HFF-Myc (cell line): ENCODE results near the gene GTPBP3.

ENCODE experiments used
- DNase-seq: peaks from one replicate; pipeline ENCODE4 v3.0.0-alpha.2; 2011; ENCODE audit warnings: low read depth; ENCODE audit errors: extremely low read depth
- H3K4me3 ChIP-seq: replicated peaks from 2 replicates; pipeline ENCODE4 v1.5.1; 2011; ENCODE audit warnings: low read depth, mild to moderate bottlenecking, control low read depth, low read length
- TF ChIP-seq, protein P1 (sequence below): IDR thresholded peaks from 2 replicates; pipeline ENCODE4 v1.5.1; 2012; ENCODE audit warnings: mild to moderate bottlenecking, low read depth, low read length, control low read depth; ENCODE audit errors: missing control alignments

Gene GTPBP3

DNA sequence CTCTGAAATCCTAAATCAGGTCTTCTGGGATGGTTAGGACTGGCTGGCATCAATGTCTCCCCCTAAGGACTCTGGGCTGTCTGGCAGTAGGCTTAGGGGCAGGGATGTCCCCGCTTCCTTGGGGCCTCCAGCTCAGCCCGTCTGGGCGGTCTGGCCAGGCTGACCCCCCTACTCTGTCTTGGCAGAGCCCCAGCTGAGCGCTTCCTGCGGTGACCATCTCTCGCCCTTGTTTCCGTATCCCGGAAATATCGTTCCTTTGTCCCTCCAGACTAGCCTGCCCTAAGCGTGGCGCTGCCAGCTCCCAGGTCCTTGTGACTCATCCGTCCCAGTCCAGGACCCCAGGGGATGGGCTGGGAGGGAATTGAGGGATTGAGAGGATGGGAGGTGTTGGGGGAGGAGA lies 11.3 kb downstream of the GTPBP3 start:
- no peak overlapping the region for H3K4me3 ChIP-seq
- TF ChIP-seq, protein P1, sequence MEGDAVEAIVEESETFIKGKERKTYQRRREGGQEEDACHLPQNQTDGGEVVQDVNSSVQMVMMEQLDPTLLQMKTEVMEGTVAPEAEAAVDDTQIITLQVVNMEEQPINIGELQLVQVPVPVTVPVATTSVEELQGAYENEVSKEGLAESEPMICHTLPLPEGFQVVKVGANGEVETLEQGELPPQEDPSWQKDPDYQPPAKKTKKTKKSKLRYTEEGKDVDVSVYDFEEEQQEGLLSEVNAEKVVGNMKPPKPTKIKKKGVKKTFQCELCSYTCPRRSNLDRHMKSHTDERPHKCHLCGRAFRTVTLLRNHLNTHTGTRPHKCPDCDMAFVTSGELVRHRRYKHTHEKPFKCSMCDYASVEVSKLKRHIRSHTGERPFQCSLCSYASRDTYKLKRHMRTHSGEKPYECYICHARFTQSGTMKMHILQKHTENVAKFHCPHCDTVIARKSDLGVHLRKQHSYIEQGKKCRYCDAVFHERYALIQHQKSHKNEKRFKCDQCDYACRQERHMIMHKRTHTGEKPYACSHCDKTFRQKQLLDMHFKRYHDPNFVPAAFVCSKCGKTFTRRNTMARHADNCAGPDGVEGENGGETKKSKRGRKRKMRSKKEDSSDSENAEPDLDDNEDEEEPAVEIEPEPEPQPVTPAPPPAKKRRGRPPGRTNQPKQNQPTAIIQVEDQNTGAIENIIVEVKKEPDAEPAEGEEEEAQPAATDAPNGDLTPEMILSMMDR = no peak
- peak; percentile 46 for DNase-seq

DNA sequence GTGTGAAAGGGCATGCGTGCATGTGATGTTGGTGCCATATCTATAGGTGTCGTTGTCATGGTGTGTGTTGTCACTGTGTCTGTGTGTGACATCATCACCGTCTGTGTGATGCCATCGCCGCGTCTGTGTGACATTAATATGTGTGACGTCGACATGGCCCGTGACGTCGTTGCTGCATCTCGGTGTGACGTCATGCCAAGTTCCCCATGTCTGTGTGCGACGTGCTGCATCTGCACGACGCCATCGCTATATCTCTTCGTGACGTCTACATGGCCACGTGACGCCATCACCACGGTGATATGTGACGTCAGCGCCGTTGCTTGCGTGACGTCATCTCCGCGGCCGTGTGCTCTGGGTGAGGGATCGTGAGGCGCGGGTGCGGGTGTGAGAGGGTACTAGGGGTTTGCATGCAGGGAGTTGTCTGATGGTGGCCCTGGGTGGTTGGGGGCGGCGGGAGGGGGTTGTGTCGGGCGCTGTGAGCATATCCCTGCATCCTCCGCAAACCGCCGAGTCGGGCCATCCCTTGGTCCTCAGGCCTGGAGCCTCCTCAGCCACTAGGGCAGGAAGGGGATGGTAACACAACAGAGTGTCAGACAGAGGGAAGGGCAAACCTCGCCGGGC lies 14.6 kb downstream of the GTPBP3 start:
- TF ChIP-seq, protein P1 = no peak
- no peak for DNase-seq
- H3K4me3 ChIP-seq = no peak overlapping the region

DNA sequence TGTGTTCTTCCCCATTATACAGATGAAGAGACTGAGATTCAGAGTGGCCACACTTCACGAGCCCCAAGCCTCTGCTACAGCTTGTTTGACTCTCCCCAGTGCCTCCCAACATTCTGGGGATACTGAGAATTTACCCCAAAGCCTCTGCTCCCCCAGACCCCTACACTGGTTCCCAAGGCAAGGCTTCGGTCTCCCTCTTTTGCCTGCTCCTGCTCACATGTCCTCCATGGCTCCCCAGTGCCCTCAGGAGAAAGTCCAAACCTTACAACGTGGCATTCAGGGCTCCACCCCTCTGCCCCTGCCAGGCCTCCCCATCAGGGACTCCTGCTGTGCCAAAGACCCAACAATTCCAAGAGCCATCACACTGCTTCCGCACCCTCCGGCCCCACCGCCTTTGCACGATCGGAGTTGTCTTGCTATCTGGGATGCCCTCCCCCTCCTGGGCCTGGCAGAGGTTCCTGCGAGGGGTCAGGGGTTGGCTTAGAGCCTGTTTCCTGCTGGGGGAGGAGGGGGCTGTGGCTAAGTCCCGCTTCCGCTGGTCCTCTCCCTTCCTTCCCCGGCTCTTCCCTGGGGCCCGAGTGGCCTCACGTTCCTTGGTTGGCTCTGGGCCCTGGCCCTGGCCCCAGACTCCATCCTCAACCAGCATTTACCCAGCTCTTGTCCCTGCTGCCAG lies 15.4 kb downstream of the GTPBP3 start:
- TF ChIP-seq, protein P1 = no peak
- H3K4me3 ChIP-seq = no peak overlapping the region
- no peak for DNase-seq

DNA sequence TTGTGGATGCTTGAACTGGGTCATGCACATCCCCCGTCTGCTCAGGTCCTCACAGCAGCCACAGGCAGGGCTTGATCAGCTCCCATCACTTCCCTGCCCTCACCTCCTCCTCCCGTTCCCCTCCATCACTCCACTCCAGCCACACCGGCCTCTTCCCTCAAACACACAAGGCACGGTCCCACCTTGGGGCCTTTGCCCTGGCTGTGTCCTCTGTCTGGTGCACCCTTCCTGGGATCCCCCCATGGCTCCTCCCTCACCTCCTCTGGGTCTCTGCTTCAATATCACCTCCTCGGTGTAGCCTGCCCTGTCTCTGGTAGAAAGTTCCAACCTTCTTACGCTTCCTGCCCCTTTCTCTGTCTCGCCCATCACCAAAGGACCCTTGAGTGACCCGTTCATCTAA lies 16.0 kb downstream of the GTPBP3 start:
- no peak for DNase-seq
- TF ChIP-seq, protein P1 = no peak
- no peak overlapping the region for H3K4me3 ChIP-seq

- TF ChIP-seq, protein P1 = no peak
- no peak overlapping the region for H3K4me3 ChIP-seq
- DNase-seq = no peak
These were observed 19.8 kb downstream of the GTPBP3 start for GRCh38 chr19:17357078-17357666.

DNA sequence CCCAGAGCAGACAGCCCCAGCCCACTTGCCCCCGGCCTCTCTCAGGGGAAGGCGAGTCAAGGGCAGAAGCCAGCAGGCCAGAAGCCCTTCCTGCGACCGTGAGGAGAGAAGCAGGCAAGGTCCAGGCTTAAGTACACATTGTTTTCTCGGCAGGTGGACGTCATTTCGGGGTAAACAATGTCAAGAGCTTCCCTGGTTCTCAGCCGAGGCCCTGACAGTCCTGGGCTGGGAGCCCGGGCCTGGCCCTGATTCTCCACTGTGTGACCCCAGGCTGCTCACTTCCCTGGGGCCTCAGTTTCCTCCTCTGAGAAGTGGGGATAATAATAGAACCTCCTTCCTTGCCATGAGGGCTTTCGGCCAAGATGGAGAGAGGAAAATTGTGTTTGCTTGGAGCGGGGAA lies 20.4 kb downstream of the GTPBP3 start:
- H3K4me3 ChIP-seq = no peak overlapping the region
- TF ChIP-seq, protein P1 = no peak
- no peak for DNase-seq
